ENCODE measurements around the gene RAX. TPM values are rescaled to one million over a fixed set of nuclear protein-coding genes. Genes with fewer than 3 reads are reported as not detected.

Gene RAX
- total and polyA plus RNA-seq, 2 experiments from 2014 or later = not detected

- 68 to 74% methylated on average over 6 of the region's 6 CpGs for WGBS, 2 experiments (ENCODE audit: low coverage in 1 of 2, low lambda C conversion rate in 2 of 2, missing lambda C conversion rate in 2 of 2)
- Histone ChIP-seq H4K20me1 (ENCODE audit: insufficient read depth) (no peaks in the 10 kb centered on the region), H3K4me2 (ENCODE audit: unreplicated experiment) (no peak overlapping the region)
These were observed 55.2 kb downstream of the RAX start for GRCh38 chr18:59218018-59218417.

More at GRCh38 chr18:59218018-59218417, 55.2 kb downstream of the RAX start:
- no peak for DNase-seq
- no peaks in the 10 kb centered on the region for H3K9me3 ChIP-seq (ENCODE audit: low read depth)
- in situ Hi-C loops (cut with MboI) = no loop called here
- H3F3A ChIP-seq (ENCODE audit: insufficient read depth) = no peaks in the 10 kb centered on the region
- H3K4me1 ChIP-seq (ENCODE audit: insufficient read depth) = no peaks in the 10 kb centered on the region; the same call in 1 of the 2 replicates
- no peak overlapping the region for H3K27ac ChIP-seq
- no peak overlapping the region for H3K9ac ChIP-seq
- H3K79me2 ChIP-seq (ENCODE audit: insufficient read depth) = no peaks in the 10 kb centered on the region
- no peaks in the 10 kb centered on the region for H3K36me3 ChIP-seq (ENCODE audit: low read depth)
- H2AFZ ChIP-seq = no peak overlapping the region
- peaks cover 69% of the 10 kb centered on the region for H3K27me3 ChIP-seq (replicated peaks; ENCODE audit: insufficient read depth)
- H3K9me2 ChIP-seq (ENCODE audit: insufficient read depth) = no peaks in the 10 kb centered on the region
- H3K4me3 ChIP-seq = no peak overlapping the region
- TF ChIP-seq EZH2phosphoT487 (IDR thresholded peaks at IDR 0.05; ENCODE audit: insufficient read depth, low read depth) (no peak), EZH2 (IDR thresholded peaks at IDR 0.05; ENCODE audit: insufficient read depth, poor library complexity, severe bottlenecking) (no peak)

Other genes with a start within 250 kb of the RAX start
- gene SEC11C, start 133.6 kb downstream of the RAX start, total RNA-seq (2014; rRNA removed; shearing (Covaris generic)) = 7.7 and 16.7 TPM in 2 replicates
- 62.0 and 63.9 TPM in 2 replicates for gene SEC11C, start 133.6 kb downstream of the RAX start, polyA plus RNA-seq (2016; fragmentation: Nextera tagmentation; extraction: Ambion mirVana)
- gene GRP, start 53.3 kb downstream of the RAX start, total RNA-seq (2014; rRNA removed; shearing (Covaris generic)) = not detected in 2 replicates
- not detected in 2 replicates for gene GRP, start 53.3 kb downstream of the RAX start, polyA plus RNA-seq (2016; fragmentation: Nextera tagmentation; extraction: Ambion mirVana)
- not detected in 2 replicates for gene CPLX4, start 45.2 kb upstream of the RAX start, total RNA-seq (2014; rRNA removed; shearing (Covaris generic))
- not detected in 2 replicates for gene CPLX4, start 45.2 kb upstream of the RAX start, polyA plus RNA-seq (2016; fragmentation: Nextera tagmentation; extraction: Ambion mirVana)
- gene LMAN1, start 85.8 kb upstream of the RAX start, total RNA-seq (2014; rRNA removed; shearing (Covaris generic)) = 166 and 193 TPM in 2 replicates
- 120 and 127 TPM in 2 replicates for gene LMAN1, start 85.8 kb upstream of the RAX start, polyA plus RNA-seq (2016; fragmentation: Nextera tagmentation; extraction: Ambion mirVana)

Data from GM23248 (cell line).